ENCODE measurements around the gene KSR2. TPM values are rescaled to one million over a fixed set of nuclear protein-coding genes. Genes with fewer than 3 reads are reported as not detected.

The KSR2 gene
- total RNA-seq, 1 experiment from 2014 or later = 2.0 TPM

- H3F3A ChIP-seq (ENCODE audit: insufficient read depth, low read depth) = no peaks in the 10 kb centered on the region
- no peak overlapping the region for H2AFZ ChIP-seq
- no peaks in the 10 kb centered on the region for H3K36me3 ChIP-seq (ENCODE audit: low read depth)
- H3K4me1 ChIP-seq (replicated peaks; ENCODE audit: insufficient read depth) = no peaks in the 10 kb centered on the region
- ChIA-PET CTCF (no interaction called here), POLR2A (ENCODE audit: unreplicated experiment) (no interaction called here)
- no peak for DNase-seq
- BruUV-seq (replicated peaks) = no TSS peak
- intact Hi-C loops (cut with micrococcal nuclease; ENCODE audit: unreplicated experiment) = no loop called here
- no peak overlapping the region for H3K4me2 ChIP-seq
- H3K27me3 ChIP-seq (ENCODE audit: insufficient read depth, low read depth) = no peaks in the 10 kb centered on the region
- TF ChIP-seq EZH2 (IDR thresholded peaks at IDR 0.05; ENCODE audit: low read depth) (no peak), CTCF (conservative IDR thresholded peaks at IDR 0.05) (no peak)
- no peak overlapping the region for H3K4me3 ChIP-seq
- H3K9me2 ChIP-seq (ENCODE audit: insufficient read depth) = no peaks in the 10 kb centered on the region
- no peak overlapping the region for H3K27ac ChIP-seq
- H3K9me3 ChIP-seq (ENCODE audit: insufficient read depth, low read depth) = no peaks in the 10 kb centered on the region
- no peaks in the 10 kb centered on the region for H4K20me1 ChIP-seq (ENCODE audit: insufficient read depth)
- no peaks in the 10 kb centered on the region for H3K79me2 ChIP-seq (ENCODE audit: low read depth)
Measured at GRCh38 chr12:117881517-117881916, 87.3 kb downstream of the KSR2 start.

GRCh38 chr12:117878605-117879004, 90.2 kb downstream of the KSR2 start:
- no peak for TF ChIP-seq EZH2 (IDR thresholded peaks at IDR 0.05; ENCODE audit: low read depth)
- TF ChIP-seq CTCF (conservative IDR thresholded peaks at IDR 0.05) = no peak
- Histone ChIP-seq H3K27me3 (ENCODE audit: insufficient read depth, low read depth) (no peaks in the 10 kb centered on the region), H3K4me2 (no peak overlapping the region), H2AFZ (no peak overlapping the region), H3K9me3 (ENCODE audit: insufficient read depth, low read depth) (no peaks in the 10 kb centered on the region), H3K4me3 (no peak overlapping the region), H3K36me3 (ENCODE audit: low read depth) (no peaks in the 10 kb centered on the region), H3K9me2 (ENCODE audit: insufficient read depth) (no peaks in the 10 kb centered on the region), H4K20me1 (ENCODE audit: insufficient read depth) (no peaks in the 10 kb centered on the region), H3K79me2 (ENCODE audit: low read depth) (no peaks in the 10 kb centered on the region), H3K4me1 (replicated peaks; ENCODE audit: insufficient read depth) (no peaks in the 10 kb centered on the region), H3K27ac (no peak overlapping the region), H3F3A (ENCODE audit: insufficient read depth, low read depth) (no peaks in the 10 kb centered on the region)
- no TSS peak for BruUV-seq (replicated peaks)
- intact Hi-C loops (cut with micrococcal nuclease; ENCODE audit: unreplicated experiment) = loop anchor here (10.0 kb wide), 2 partner anchors 256 to 286 kb away; partner anchors contain the start of gene PEBP1
- DNase-seq = no peak
- POLR2A ChIA-PET (ENCODE audit: unreplicated experiment) = no interaction called here
- CTCF ChIA-PET = no interaction called here

- no peak overlapping the region for H2AFZ ChIP-seq
- H3F3A ChIP-seq (ENCODE audit: insufficient read depth, low read depth) = no peaks in the 10 kb centered on the region
- DNase-seq = no peak
- TF ChIP-seq EZH2 (IDR thresholded peaks at IDR 0.05; ENCODE audit: low read depth) (no peak), CTCF (conservative IDR thresholded peaks at IDR 0.05) (no peak)
- no peaks in the 10 kb centered on the region for H4K20me1 ChIP-seq (ENCODE audit: insufficient read depth)
- H3K4me2 ChIP-seq = no peak overlapping the region
- no peak overlapping the region for H3K4me3 ChIP-seq
- H3K9me2 ChIP-seq (ENCODE audit: insufficient read depth) = no peaks in the 10 kb centered on the region
- BruUV-seq (replicated peaks) = no TSS peak
- intact Hi-C loops (cut with micrococcal nuclease; ENCODE audit: unreplicated experiment) = loop anchor here (10.0 kb wide), 2 partner anchors 258 to 288 kb away; partner anchors contain the start of gene PEBP1
- no peaks in the 10 kb centered on the region for H3K27me3 ChIP-seq (ENCODE audit: insufficient read depth, low read depth)
- POLR2A ChIA-PET (ENCODE audit: unreplicated experiment) = no interaction called here
- no peak overlapping the region for H3K27ac ChIP-seq
- no peaks in the 10 kb centered on the region for H3K9me3 ChIP-seq (ENCODE audit: insufficient read depth, low read depth)
- CTCF ChIA-PET = interaction anchor here (0.6 kb wide), 1 partner anchor 156 kb away, joined by 4 read pairs; no protein-coding TSS in a partner anchor
- no peaks in the 10 kb centered on the region for H3K79me2 ChIP-seq (ENCODE audit: low read depth)
- H3K4me1 ChIP-seq (replicated peaks; ENCODE audit: insufficient read depth) = no peaks in the 10 kb centered on the region
- no peaks in the 10 kb centered on the region for H3K36me3 ChIP-seq (ENCODE audit: low read depth)
Measured at GRCh38 chr12:117876436-117876816, 92.4 kb downstream of the KSR2 start.
